Loucy (cell line): Measurements from ENCODE around the gene MAPK6.

Experiments used
- CTCF ChIP-seq: fragments of 200-600 bp; sonication (generic); conservative IDR thresholded peaks from 2 replicates; pipeline ENCODE4 v1.5.1; 2014; ENCODE audit warnings: mild to moderate bottlenecking, antibody characterized with exemption, low read length
- EZH2phosphoT487 ChIP-seq: fragments of 200-600 bp; IDR thresholded peaks from 2 replicates; pipeline ENCODE4 v1.6.1; 2018; ENCODE audit warnings: antibody characterized with exemption, mild to moderate bottlenecking, moderate library complexity, borderline replicate concordance

GRCh38 chr15:52002351-52002750, 16.7 kb upstream of the MAPK6 start:
- no peak for TF ChIP-seq CTCF
- no peak for TF ChIP-seq EZH2phosphoT487
